Parathyroid adenoma (tissue), 2 donors: ENCODE results near the gene SF3B3.

Experiments
- H2AFZ ChIP-seq: fragments of 300-600 bp; sonication (generic); one replicate; pipeline ENCODE4 v1.7.0; 2017; ENCODE audit warnings: antibody characterized with exemption, mild to moderate bottlenecking
- H3K27ac ChIP-seq: fragments of 300-600 bp; sonication (generic); one replicate; pipeline ENCODE4 v1.7.0; 2017
- H3K27me3 ChIP-seq: fragments of 300-600 bp; sonication (generic); one replicate; pipeline ENCODE4 v1.7.0; 2017; ENCODE audit warnings: low read length; ENCODE audit not compliant: control insufficient read depth, insufficient read depth
- H3K36me3 ChIP-seq: fragments of 300-600 bp; sonication (generic); one replicate; pipeline ENCODE4 v1.7.0; 2017; ENCODE audit warnings: low read length; ENCODE audit not compliant: control insufficient read depth, insufficient read depth
- H3K4me1 ChIP-seq: fragments of 300-600 bp; sonication (generic); one replicate; pipeline ENCODE4 v1.7.0; 2017; ENCODE audit warnings: control low read depth
- H3K4me2 ChIP-seq: fragments of 300-600 bp; sonication (generic); one replicate; pipeline ENCODE4 v1.7.0; 2017; ENCODE audit warnings: low read length
- H3K4me3 ChIP-seq: fragments of 300-600 bp; sonication (generic); one replicate; pipeline ENCODE4 v1.7.0; 2017; ENCODE audit warnings: low read depth, low read length
- H3K79me2 ChIP-seq: fragments of 300-600 bp; sonication (generic); one replicate; pipeline ENCODE4 v1.7.0; 2017; ENCODE audit warnings: control low read depth
- H3K9ac ChIP-seq: fragments of 300-600 bp; sonication (generic); one replicate; pipeline ENCODE4 v1.7.0; 2017; ENCODE audit warnings: mild to moderate bottlenecking
- H3K9me3 ChIP-seq: fragments of 300-600 bp; sonication (generic); one replicate; pipeline ENCODE4 v1.7.0; 2017; ENCODE audit warnings: low read length; ENCODE audit not compliant: control insufficient read depth
- TF ChIP-seq, protein P1 (sequence below): fragments of 300-600 bp; sonication (generic); IDR thresholded peaks from one replicate; pipeline ENCODE4 v1.7.0; 2017; ENCODE audit warnings: antibody characterized with exemption, mild to moderate bottlenecking
- donor health status: primary hyperparathyroidism.

SF3B3 gene

DNA sequence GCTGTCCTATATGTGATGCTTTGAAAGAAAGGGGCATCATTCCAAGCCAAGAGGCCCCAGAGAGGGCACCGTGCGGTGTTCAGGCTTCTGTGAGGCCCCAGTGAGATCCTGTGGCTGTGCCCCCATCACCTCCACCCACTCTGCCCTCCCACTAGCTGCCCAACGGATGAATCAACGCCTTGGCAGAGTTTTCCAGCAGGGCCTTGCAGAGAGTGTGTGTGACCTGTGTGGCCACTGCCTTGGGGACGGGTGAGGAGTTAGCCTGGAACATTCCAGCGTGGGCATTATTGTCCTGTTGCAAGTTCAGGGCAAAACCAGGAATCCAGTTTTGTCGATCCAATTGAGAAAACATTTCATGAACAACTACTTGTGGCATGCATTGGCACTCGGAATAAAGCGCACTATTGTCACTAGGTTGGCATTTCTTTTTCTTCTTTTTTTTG, 53.7 kb downstream of the SF3B3 start:
- Histone ChIP-seq H3K27ac (no peak overlapping the region), H3K27me3 (no peaks in the 10 kb centered on the region), H3K4me3 (no peak overlapping the region), H3K9ac (no peak overlapping the region), H3K4me2 (no peak overlapping the region), H2AFZ (no peak overlapping the region), H3K4me1 (peaks cover 30% of the 10 kb centered on the region), H3K36me3 (no peaks in the 10 kb centered on the region), H3K9me3 (no peaks in the 10 kb centered on the region), H3K79me2 (no peaks in the 10 kb centered on the region)
- TF ChIP-seq, protein P1, sequence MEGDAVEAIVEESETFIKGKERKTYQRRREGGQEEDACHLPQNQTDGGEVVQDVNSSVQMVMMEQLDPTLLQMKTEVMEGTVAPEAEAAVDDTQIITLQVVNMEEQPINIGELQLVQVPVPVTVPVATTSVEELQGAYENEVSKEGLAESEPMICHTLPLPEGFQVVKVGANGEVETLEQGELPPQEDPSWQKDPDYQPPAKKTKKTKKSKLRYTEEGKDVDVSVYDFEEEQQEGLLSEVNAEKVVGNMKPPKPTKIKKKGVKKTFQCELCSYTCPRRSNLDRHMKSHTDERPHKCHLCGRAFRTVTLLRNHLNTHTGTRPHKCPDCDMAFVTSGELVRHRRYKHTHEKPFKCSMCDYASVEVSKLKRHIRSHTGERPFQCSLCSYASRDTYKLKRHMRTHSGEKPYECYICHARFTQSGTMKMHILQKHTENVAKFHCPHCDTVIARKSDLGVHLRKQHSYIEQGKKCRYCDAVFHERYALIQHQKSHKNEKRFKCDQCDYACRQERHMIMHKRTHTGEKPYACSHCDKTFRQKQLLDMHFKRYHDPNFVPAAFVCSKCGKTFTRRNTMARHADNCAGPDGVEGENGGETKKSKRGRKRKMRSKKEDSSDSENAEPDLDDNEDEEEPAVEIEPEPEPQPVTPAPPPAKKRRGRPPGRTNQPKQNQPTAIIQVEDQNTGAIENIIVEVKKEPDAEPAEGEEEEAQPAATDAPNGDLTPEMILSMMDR: no peak

DNA sequence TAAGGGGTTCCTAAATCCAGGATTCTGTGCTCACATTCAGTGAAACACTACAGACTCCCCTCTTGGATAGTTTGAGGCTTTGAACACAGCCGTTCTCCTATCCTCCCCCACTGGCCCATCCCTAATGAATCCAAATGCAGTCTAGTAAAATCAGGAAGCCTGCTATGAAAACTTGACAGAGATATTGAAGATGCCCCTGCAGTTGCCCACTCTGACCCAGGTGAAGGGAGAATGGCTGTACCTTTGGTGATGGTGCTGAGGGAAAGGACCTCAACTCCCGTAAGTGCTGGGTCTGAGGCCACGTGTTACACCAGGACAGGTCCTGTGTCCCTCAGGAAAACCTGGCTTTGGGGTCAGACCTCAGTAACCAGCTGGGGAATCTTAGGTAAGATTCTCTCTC, 54.4 kb downstream of the SF3B3 start:
- Histone ChIP-seq H3K4me3 (no peak overlapping the region), H3K4me1 (peaks cover 25% of the 10 kb centered on the region)

GRCh38 chr16:70579248-70579647, 55.6 kb downstream of the SF3B3 start:
- no peak overlapping the region for H3K27ac ChIP-seq
- no peaks in the 10 kb centered on the region for H3K9me3 ChIP-seq
- no peak overlapping the region for H3K9ac ChIP-seq
- no peak overlapping the region for H3K4me2 ChIP-seq
- H3K4me3 ChIP-seq: peak overlapping the region; percentile 1
- peak overlapping the region; percentile 66 for H2AFZ ChIP-seq
- TF ChIP-seq, protein P1: no peak
- no peaks in the 10 kb centered on the region for H3K36me3 ChIP-seq
- H3K4me1 ChIP-seq: peaks cover 18% of the 10 kb centered on the region
- no peaks in the 10 kb centered on the region for H3K79me2 ChIP-seq
- no peaks in the 10 kb centered on the region for H3K27me3 ChIP-seq

More for the DNA sequence above, 54.4 kb downstream of the SF3B3 start:
- Histone ChIP-seq H3K9me3 (no peaks in the 10 kb centered on the region), H3K9ac (no peak overlapping the region), H3K27me3 (no peaks in the 10 kb centered on the region), H3K4me2 (no peak overlapping the region), H2AFZ (no peak overlapping the region), H3K79me2 (no peaks in the 10 kb centered on the region), H3K27ac (no peak overlapping the region), H3K36me3 (no peaks in the 10 kb centered on the region)
- TF ChIP-seq, protein P1: no peak

- Histone ChIP-seq H3K4me2 (peak overlapping the region; percentile 54), H3K36me3 (no peaks in the 10 kb centered on the region), H3K9ac (no peak overlapping the region), H2AFZ (peak overlapping the region; percentile 66), H3K79me2 (no peaks in the 10 kb centered on the region), H3K27ac (no peak overlapping the region), H3K9me3 (no peaks in the 10 kb centered on the region), H3K4me3 (peak overlapping the region; percentile 1), H3K27me3 (no peaks in the 10 kb centered on the region), H3K4me1 (peaks cover 18% of the 10 kb centered on the region)
- TF ChIP-seq, protein P1: no peak
Observed at GRCh38 chr16:70579648-70580630, 56.3 kb downstream of the SF3B3 start.
